ENCODE data around the gene PRORP.

- TF ChIP-seq TP53 (CRISPR knock-in tag; IDR thresholded peaks at IDR 0.05) = no peak
- no peak for TF ChIP-seq CTCF (IDR thresholded peaks at IDR 0.05)
- TF ChIP-seq JUN (IDR thresholded peaks at IDR 0.05) = no peak
- TF ChIP-seq POLR2A (IDR thresholded peaks at IDR 0.05; ENCODE audit: low read length) = no peak
- TF ChIP-seq FOSL2 (IDR thresholded peaks at IDR 0.05) = no peak
- no peak for TF ChIP-seq FOSL2 (CRISPR knock-in tag; IDR thresholded peaks at IDR 0.05)
- no peak for TF ChIP-seq CBX2 (IDR thresholded peaks at IDR 0.05; ENCODE audit: borderline replicate concordance, low read depth)
- no peak for TF ChIP-seq CEBPB (IDR thresholded peaks at IDR 0.05)
Observed at GRCh38 chr14:35167496-35167895, 45.1 kb downstream of the PRORP start.

All from A549 (cell line).